Nephron progenitor cell (in vitro differentiated cells): ENCODE results near the gene KIT.

Source experiments
- DNase-seq: peaks from one replicate; pipeline ENCODE4 v3.0.0; 2021
- H3K27ac Mint-ChIP-seq: 2 replicates; pipeline ENCODE4 v1.8.0; 2021; ENCODE audit warnings: mild to moderate bottlenecking, moderate library complexity, mixed read lengths
- H3K27me3 Mint-ChIP-seq: 2 replicates; pipeline ENCODE4 v1.8.0; 2021; ENCODE audit warnings: mild to moderate bottlenecking, low read depth, mixed read lengths; ENCODE audit not compliant: poor library complexity
- H3K36me3 Mint-ChIP-seq: 2 replicates; pipeline ENCODE4 v1.8.0; 2021; ENCODE audit warnings: low read depth, mixed read lengths
- H3K4me1 Mint-ChIP-seq: 2 replicates; pipeline ENCODE4 v1.8.0; 2021; ENCODE audit warnings: mixed read lengths
- H3K4me3 Mint-ChIP-seq: 2 replicates; pipeline ENCODE4 v1.8.0; 2021; ENCODE audit warnings: mild to moderate bottlenecking, moderate library complexity, mixed read lengths
- H3K9me3 Mint-ChIP-seq: 2 replicates; pipeline ENCODE4 v1.8.0; 2021; ENCODE audit warnings: mild to moderate bottlenecking, moderate library complexity, mixed read lengths
- TF ChIP-seq, protein P1 (sequence below): fragments of 200-600 bp; sonication (generic); IDR thresholded peaks from 2 replicates; pipeline ENCODE4 v1.5.0; 2021; ENCODE audit warnings: antibody characterized with exemption

KIT gene

DNA sequence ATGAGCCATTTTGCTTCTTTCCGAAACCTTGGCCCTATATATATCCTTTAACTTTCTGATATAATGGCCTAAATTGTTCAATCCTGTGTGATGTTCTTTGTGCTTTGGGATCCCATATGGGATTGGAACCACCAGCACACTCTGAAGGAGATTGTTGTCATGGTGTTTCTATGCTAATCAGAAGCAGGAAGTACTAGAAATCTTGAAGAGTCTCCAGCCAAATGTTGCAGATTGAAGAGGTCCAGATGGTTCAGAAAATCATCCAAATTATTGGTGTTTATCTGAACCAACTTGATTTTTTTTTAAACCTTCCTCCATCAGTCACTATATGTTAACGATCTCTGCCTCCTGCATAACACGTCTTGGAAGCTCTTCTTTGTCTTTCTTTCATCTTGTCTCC is 72.8 kb downstream of the KIT start:
- peaks cover 81% of the 10 kb centered on the region for H3K36me3 Mint-ChIP-seq
- H3K9me3 Mint-ChIP-seq = no peaks in the 10 kb centered on the region
- H3K4me3 Mint-ChIP-seq = no peak overlapping the region
- H3K4me1 Mint-ChIP-seq = no peaks in the 10 kb centered on the region
- no peak overlapping the region for H3K27ac Mint-ChIP-seq
- no peak for DNase-seq
- TF ChIP-seq, protein P1, sequence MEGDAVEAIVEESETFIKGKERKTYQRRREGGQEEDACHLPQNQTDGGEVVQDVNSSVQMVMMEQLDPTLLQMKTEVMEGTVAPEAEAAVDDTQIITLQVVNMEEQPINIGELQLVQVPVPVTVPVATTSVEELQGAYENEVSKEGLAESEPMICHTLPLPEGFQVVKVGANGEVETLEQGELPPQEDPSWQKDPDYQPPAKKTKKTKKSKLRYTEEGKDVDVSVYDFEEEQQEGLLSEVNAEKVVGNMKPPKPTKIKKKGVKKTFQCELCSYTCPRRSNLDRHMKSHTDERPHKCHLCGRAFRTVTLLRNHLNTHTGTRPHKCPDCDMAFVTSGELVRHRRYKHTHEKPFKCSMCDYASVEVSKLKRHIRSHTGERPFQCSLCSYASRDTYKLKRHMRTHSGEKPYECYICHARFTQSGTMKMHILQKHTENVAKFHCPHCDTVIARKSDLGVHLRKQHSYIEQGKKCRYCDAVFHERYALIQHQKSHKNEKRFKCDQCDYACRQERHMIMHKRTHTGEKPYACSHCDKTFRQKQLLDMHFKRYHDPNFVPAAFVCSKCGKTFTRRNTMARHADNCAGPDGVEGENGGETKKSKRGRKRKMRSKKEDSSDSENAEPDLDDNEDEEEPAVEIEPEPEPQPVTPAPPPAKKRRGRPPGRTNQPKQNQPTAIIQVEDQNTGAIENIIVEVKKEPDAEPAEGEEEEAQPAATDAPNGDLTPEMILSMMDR = no peak
- no peaks in the 10 kb centered on the region for H3K27me3 Mint-ChIP-seq

DNA sequence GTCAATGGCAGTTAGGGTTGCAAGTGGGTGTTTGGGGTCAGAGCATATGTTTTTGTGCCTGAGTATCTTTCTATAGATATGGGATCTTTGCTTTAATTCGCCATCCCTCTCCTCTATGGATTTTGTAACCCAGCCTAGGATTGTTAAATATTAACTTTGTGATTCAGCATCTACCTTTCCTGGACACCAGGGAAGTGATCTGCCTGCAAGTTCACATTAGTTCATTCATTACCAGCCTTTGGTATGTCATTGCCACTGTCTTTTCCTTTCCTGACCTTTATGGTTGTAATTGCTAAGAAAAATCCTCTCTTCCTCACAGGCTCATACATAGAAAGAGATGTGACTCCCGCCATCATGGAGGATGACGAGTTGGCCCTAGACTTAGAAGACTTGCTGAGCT is 73.8 kb downstream of the KIT start:
- Mint-ChIP-seq H3K4me1 (no peaks in the 10 kb centered on the region), H3K9me3 (no peaks in the 10 kb centered on the region), H3K27me3 (no peaks in the 10 kb centered on the region), H3K4me3 (no peak overlapping the region), H3K36me3 (peaks cover 85% of the 10 kb centered on the region), H3K27ac (no peak overlapping the region)
- no peak for DNase-seq
- TF ChIP-seq, protein P1 = no peak

DNA sequence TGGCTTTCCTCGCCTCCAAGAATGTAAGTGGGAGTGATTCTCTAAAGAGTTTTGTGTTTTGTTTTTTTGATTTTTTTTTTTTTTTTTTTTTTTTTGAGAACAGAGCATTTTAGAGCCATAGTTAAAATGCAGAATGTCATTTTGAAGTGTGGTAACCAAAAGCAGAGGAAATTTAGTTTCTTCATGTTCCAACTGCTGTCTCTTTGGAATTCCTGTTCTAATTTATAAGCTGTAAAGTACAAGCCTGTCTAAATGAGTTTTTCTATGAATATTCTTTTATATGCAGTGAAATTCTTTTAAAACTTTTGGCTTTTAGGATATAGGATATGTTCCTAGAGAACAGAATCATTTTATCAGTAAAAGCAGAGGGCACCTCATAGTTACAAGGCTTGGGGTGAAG is 74.2 kb downstream of the KIT start:
- H3K27me3 Mint-ChIP-seq = no peaks in the 10 kb centered on the region
- H3K27ac Mint-ChIP-seq = no peak overlapping the region
- H3K36me3 Mint-ChIP-seq = peaks cover 87% of the 10 kb centered on the region
- no peaks in the 10 kb centered on the region for H3K4me1 Mint-ChIP-seq
- no peaks in the 10 kb centered on the region for H3K9me3 Mint-ChIP-seq
- H3K4me3 Mint-ChIP-seq = no peak overlapping the region
- TF ChIP-seq, protein P1 = no peak
- DNase-seq = no peak

DNA sequence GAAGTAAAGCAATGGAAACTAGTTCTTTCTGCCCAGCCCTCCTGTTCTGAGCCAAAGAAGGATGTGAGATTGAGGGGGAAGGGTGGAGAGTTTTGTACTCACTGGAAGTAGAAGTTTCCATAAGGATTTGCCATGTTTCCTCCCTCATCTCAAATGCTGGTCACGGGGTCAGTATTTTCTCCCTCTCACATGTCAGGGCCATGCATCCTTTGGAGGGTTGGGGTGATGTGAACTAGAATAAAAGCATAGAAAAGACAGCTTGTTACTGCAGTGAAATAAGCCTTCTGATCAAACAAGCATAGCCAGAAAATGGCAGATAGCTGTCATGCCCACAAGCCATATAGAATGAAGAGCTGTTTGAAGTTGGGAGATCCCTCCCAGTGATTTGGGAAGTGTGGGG is 79.7 kb downstream of the KIT start:
- Mint-ChIP-seq H3K9me3 (no peaks in the 10 kb centered on the region), H3K4me1 (no peaks in the 10 kb centered on the region), H3K27ac (no peak overlapping the region), H3K4me3 (no peak overlapping the region), H3K27me3 (no peaks in the 10 kb centered on the region), H3K36me3 (peaks cover 71% of the 10 kb centered on the region)
- TF ChIP-seq, protein P1 = no peak
- DNase-seq = no peak

DNA sequence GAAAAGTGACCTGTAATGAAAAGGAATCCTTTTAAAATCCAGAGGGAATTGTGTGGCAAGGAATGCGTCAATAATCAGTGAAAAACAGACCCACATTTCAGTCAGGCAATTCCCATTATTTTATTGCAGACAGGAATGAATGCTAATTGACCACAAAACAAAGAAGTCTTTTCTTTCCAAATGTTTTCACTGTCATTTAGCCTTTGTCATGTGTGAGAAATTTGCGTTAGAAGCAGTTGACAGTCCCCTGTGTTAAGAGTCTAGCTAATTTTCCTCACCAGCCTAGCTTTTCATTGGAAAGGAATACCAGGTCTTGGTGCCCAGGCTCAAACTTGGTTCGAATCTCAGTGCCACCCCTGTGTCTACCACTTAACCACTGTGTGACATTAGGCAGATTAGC is 83.4 kb downstream of the KIT start:
- H3K9me3 Mint-ChIP-seq = peaks cover 17% of the 10 kb centered on the region
- H3K27me3 Mint-ChIP-seq = no peaks in the 10 kb centered on the region
- H3K27ac Mint-ChIP-seq = no peak overlapping the region
- H3K36me3 Mint-ChIP-seq = peaks cover 66% of the 10 kb centered on the region
- DNase-seq = no peak
- TF ChIP-seq, protein P1 = no peak
- no peaks in the 10 kb centered on the region for H3K4me1 Mint-ChIP-seq
- no peak overlapping the region for H3K4me3 Mint-ChIP-seq

DNA sequence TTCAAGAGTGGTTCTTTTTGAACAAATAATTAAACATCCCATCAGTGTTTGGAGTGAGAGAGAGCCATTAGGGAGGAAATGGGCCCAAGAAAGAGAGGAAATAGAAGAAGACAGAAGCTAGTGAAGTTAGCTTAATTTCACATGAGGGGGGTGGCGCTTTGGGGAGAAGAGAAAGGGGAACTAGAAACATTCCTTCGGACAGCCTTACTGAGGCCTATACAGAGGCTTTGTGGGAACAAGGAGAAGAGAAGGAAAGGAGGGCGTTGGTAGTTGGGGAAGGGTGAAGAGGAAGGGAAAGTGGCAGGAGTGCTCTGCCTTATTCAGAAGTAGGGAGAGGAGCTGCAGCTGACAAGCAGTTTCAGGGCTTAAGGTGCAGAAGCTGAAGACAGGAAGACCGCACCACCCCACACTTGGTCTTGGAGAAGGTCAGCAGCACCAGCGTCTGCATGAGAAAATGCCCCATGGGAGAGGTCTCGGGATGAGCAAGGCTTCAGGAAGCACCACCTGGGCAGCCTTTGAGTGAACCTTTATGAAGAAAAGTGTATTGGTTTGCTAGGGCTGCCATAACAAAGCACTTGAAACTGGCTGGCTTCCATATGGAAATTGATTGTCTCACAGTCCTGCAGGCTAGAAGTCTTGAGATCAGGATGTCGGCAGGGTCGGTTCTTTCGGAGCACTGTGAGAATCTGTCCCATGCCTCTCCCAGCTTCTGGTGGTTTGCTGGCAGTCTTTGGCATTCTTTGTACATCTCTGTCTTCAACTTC is 85.1 kb downstream of the KIT start:
- no peaks in the 10 kb centered on the region for H3K4me1 Mint-ChIP-seq
- no peak for DNase-seq
- H3K27ac Mint-ChIP-seq = no peak overlapping the region
- TF ChIP-seq, protein P1 = no peak
- H3K36me3 Mint-ChIP-seq = peaks cover 61% of the 10 kb centered on the region
- H3K27me3 Mint-ChIP-seq = no peaks in the 10 kb centered on the region
- H3K9me3 Mint-ChIP-seq = peaks cover 33% of the 10 kb centered on the region
- H3K4me3 Mint-ChIP-seq = no peak overlapping the region
